ENCODE data around the gene KDM4B.

Gene KDM4B

GRCh38 chr19:5099701-5100221 lies 130.8 kb downstream of the KDM4B start:
- FAIRE-seq: no peak
- no peak for DNase-seq (ENCODE audit: insufficient read length, low spot score)

DNA sequence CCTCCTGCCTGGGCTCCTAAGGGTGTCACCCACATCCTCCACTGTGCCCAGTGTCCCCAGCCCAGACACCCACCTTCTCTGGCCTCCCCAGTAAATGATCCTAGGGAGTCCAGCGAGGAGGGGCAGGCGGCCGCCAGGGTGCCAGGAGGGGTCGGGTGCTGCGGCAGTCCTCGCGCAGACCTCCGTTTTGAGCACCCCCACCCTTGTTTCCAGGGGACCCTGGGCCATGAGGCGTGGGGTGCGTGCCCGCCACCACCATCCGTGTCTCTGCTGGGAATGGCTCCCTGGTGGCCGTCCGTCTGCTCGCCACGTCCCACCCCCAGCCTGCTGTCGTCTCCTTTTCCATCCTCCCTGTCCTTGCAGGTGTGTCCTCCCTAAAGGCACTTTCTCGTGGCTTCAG lies 133.0 kb downstream of the KDM4B start:
- no peak for FAIRE-seq

GRCh38 chr19:5102520-5102919 lies 133.6 kb downstream of the KDM4B start:
- DNase-seq (ENCODE audit: insufficient read length, low spot score) (no peak), FAIRE-seq (no peak)

More for the DNA sequence above, 133.0 kb downstream of the KDM4B start:
- no peak for DNase-seq (ENCODE audit: insufficient read length, low spot score)

- no peak for DNase-seq (ENCODE audit: insufficient read length, low spot score)
- FAIRE-seq: no peak
Observed at GRCh38 chr19:5103061-5103701, 134.3 kb downstream of the KDM4B start.

DNA sequence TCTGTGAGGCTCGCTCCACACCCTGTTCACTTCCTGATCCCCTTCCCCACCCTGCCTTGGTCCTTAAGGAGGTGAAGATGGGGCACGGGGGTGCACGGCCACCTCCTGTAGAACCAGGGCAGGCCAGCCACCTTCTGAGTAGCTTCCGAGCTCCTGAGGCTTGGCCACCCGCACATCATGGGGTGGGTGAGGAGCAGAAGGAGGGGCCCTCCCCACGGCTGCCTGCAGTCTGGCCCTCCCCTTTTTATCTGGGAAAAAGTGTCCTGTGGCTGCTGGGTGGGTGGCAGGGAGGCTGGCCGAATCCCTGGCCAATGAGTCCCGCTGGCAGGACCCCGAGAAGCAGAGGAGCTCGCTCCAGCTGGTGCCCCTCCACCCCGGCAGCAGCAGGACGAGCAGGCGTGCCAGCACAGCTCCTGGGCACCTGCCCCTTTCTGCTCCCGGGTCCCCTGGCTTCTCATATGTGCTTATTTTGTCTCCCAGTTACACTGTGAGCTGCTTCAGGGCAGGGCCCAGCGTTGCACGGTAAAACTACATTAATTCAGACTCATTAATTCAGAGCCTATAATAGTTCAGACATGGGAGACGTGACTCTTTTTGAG lies 135.0 kb downstream of the KDM4B start:
- FAIRE-seq (no peak), DNase-seq (ENCODE audit: insufficient read length, low spot score) (no peak)

GRCh38 chr19:5104871-5105351 lies 136.0 kb downstream of the KDM4B start:
- DNase-seq (ENCODE audit: insufficient read length, low spot score) (no peak), FAIRE-seq (no peak)

- no peak for FAIRE-seq
- DNase-seq (ENCODE audit: insufficient read length, low spot score): no peak
Observed at GRCh38 chr19:5106191-5106726, 137.3 kb downstream of the KDM4B start.

DNA sequence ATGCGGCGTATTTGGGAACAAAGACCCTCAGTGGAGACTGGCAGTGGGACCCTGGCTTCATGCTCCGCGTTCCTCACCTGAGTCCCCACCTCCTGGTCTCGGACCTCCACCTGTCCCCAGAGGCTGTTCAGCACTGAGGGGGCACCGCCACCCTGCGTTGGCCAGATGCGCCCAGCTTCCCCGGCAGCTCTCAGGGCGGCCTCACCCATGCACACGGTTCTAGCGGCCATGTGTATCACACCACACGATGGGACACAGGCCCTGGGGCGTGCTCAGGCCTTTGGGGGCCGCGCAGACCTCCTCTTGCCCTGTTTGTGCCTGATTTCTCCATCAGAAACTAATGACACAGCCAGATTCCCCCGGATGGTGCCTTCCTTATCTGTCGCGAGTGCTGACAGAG lies 138.1 kb downstream of the KDM4B start:
- FAIRE-seq (no peak), DNase-seq (ENCODE audit: insufficient read length, low spot score) (no peak)

DNA sequence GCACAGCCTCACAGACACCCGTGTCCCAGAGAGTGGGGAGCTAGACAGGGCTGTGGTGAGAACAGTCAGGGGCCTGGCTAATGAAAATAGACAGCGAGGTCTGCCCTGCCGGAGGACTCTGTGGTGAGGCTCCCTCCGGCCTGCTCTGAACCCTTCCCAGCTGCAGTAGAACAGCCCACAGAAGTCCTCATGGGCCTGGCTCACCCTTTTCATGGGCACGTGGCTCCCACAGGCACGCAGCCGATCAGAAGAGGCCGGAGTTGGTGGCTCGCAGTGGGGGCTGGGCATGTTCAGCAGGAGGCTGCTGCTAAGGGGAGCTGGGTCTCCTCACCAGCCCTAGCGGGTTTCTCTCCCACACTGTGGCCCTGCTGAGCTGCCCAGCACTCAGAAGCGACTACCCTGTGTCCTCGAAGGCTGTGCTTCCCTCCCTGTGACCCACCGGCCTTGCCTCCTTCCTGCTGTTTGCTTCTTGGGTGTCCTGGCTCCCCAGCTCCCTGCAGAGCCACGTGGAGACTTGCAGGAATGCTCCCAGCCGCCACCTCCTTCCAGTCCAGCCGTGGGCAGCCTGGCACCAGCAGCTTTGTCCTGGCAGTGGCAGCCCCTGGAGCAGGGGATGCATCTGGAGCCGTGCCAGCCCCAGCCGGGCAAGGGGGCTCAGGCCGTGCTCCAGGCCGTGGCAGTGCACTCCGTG lies 138.7 kb downstream of the KDM4B start:
- DNase-seq (ENCODE audit: insufficient read length, low spot score) (no peak), FAIRE-seq (no peak)

DNA sequence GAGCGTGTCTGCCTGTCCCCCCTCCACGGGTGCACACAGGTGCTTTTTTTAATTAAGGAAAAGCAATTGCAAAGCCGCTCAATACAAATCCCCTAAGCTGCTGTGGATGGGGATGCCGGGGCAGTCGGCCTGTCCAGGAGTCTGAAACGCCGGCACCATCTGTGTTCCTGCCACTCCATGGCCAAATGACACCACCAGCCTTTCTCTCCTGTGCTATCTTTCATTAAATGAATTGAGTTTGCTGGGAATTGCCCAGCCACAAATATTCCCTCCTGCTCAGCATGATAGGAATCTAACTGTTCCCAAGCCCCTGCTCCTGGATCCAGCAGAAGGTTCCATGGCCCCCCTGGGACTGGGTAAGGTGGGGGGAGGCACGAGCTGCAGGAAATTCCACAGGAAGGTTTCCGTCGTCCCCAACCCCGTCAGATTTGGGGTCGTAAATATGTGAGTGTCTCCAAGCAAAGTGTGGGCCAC lies 139.2 kb downstream of the KDM4B start:
- DNase-seq (ENCODE audit: insufficient read length, low spot score) (no peak), FAIRE-seq (no peak)

DNA sequence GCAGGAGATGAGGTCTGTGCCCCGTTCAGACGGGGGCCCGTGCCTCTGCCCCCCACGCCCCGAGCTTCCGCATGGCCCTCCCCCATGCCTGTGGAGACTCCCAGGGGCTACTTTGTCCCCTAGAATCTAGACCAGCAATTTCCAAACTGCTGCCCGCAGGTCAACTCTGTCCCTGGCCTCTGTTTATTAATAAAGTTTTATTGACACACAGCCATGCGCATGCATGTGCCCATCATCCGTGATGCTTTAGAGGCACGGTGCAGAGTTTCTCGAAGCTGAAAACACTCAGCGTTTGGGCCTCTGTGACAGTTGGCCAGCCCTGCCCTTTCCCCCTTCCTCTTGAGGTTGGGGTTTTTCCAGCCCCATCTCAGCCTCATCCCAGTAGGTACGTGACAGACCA lies 140.0 kb downstream of the KDM4B start:
- no peak for FAIRE-seq
- no peak for DNase-seq (ENCODE audit: insufficient read length, low spot score)

DNA sequence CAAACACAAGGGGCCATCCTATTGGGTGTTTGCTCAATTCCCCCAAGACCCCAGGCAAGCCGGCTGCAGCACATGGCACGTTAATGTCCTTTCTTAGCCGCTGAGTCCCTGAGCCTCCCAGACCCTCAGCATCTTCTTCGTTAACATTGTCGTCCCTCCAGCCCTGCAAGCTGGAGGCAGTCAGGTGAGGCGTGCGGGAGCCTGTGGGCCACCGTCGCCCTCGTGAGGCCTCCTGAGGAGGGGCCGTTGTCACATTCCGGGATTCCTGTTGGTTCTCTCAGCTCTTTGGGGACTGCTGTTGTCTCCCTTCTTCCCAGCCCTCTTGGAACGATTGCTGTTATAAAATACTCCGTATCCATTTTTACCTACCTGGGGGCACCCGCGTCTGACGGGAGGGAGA lies 140.6 kb downstream of the KDM4B start:
- DNase-seq (ENCODE audit: insufficient read length, low spot score): no peak

DNA sequence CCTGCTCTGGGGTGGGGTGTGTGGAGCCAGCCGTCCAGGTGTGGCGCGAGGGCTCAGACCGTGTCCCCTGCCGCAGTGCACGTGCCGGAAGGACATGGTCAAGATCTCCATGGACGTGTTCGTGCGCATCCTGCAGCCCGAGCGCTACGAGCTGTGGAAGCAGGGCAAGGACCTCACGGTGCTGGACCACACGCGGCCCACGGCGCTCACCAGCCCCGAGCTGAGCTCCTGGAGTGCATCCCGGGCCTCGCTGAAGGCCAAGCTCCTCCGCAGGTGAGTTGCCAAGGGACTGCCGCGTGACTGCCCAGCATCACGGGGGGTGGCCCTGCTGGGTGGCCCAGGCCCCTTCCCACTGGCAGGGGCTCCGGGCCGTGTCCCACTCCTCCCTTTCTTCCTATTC lies 141.6 kb downstream of the KDM4B start:
- FAIRE-seq: no peak
- DNase-seq (ENCODE audit: insufficient read length, low spot score): no peak

More for the DNA sequence above, 140.6 kb downstream of the KDM4B start:
- no peak for FAIRE-seq

DNA sequence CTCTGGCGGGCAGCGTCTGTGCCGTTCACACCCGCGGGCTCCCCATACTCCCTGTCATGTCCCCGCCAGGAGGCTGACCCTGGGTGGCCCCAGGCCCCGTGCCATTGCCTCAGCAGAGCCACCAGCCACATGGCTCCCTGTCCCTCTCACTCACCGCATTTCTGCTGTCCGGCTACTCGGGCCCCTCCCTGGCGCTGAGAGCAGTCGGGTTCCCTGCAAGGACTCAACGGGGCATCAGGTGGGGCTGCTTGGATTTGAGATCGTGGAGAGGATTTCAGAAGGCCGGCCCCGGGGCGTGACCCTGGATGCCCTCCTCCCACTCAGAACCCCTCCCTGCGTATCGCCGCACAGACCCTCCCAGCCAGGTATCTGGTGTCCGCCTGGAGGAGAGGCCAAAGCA lies 142.1 kb downstream of the KDM4B start:
- FAIRE-seq (no peak), DNase-seq (ENCODE audit: insufficient read length, low spot score) (no peak)

DNA sequence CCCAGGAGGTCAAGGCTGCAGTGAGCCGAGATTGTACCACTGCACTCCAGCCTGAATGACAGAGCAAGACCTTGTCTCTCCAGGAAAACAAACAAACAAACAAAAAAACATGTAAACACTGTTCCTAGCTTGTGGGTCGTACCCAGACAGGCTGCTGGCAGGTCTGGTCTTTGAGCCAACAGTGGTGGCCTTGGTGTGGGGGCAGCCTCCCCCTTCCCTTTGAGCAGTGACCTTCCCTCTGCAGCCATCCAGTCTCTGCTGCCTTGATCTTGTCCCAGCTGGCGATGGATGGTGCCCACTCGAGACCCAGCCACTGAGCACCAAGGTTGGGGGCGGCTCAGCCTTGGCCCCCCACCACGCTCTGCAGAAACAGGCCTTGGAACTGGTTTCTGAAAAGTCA lies 143.3 kb downstream of the KDM4B start:
- no peak for FAIRE-seq

GRCh38 chr19:5112681-5113575 lies 144.0 kb downstream of the KDM4B start:
- no peak for DNase-seq (ENCODE audit: insufficient read length, low spot score)
- FAIRE-seq: no peak

More for the DNA sequence above, 143.3 kb downstream of the KDM4B start:
- no peak for DNase-seq (ENCODE audit: insufficient read length, low spot score)

DNA sequence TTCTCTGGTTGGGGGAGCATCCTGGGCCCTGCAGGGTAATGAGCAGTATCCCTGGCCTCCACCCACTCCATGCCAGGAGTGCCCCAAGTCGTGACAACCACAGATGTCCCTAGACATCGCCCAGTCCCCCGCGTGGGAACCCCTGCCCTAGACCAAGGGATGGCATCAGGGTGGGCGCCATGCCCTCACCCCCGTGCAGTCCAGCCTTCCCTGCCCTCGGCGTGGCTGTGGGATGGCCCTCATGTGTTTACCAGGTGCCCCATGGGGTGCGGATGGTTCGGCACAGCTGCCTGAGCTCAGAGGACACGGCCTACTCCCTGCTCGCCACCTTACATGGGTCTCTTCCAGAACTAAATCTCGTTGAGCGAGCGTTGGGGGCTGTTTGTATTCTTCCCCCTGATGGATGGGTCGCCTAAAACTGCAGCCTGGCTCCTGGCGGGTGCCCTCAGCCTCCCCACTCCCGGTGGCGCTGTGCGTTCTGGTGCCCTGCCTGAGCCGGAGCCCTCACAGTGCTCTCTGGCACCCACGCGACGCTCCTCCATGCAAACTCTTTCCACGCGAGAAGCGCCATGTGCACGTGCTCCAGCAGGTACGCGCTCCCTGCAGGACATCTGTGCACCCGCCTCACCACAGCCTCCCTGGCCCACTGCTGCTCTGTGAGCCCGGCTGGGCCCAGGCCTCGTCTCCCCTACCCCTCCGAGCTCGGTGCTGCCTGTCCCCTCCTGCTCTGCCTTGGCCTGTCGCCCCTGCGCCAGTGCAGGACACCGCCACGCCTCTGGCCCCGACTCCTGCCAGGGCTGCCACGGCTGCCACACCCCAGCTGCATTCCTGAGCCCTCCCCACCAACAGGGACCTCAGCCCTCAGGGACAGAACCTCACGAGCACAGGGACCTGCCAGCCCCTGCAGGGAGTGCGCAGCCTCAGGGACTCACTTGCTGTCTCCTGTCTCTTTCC lies 145.0 kb downstream of the KDM4B start:
- FAIRE-seq (no peak), DNase-seq (ENCODE audit: insufficient read length, low spot score) (no peak)

DNA sequence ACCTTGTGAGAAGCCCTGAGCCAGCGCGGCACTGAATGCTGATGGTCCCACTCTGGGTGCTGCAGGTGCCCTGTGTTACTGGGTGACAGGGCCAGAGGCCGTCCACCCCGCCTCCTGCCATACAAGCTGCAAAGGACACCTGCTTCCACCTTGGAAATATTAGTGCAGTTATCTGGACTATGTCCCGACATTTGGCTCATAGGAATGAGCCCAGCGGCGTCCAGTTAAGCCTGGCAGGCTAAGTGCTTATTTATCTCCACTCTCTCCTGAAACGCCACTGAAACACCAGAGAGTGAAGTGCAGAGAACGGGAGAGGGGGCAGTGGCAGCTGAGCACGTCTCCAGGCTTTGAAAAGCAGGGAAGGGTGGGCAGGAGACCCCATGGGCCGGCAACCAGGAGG lies 145.8 kb downstream of the KDM4B start:
- FAIRE-seq (no peak), DNase-seq (ENCODE audit: insufficient read length, low spot score) (no peak)

DNA sequence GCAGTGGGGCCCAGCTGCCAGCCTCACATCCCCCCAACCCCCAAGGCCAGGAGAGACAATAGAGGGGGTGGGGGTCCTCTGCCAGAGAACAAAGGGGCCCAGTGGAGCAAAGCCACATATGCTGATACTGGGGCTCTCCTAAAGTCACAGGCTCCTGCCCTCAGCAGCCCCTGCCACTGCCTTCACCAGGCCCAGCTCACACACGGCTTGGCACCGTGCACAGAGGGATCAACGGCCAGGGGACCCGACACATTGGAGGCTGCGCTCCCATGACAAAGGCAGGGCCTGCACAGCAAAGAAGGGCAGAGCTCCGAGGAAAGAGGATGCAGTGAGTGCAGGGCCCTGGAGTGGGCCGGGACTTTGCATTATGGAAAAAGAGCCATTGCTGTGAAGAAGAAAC lies 146.4 kb downstream of the KDM4B start:
- FAIRE-seq (no peak), DNase-seq (ENCODE audit: insufficient read length, low spot score) (no peak)

Measured in GM19239 (cell line).